T follicular helper cell (primary cell): Measurements from ENCODE around the gene RAB12.

Source experiments
- DNase-seq: peaks from one replicate; pipeline ENCODE4 v3.0.0-alpha.2; 2020; ENCODE audit warnings: low read depth

The RAB12 gene

DNA sequence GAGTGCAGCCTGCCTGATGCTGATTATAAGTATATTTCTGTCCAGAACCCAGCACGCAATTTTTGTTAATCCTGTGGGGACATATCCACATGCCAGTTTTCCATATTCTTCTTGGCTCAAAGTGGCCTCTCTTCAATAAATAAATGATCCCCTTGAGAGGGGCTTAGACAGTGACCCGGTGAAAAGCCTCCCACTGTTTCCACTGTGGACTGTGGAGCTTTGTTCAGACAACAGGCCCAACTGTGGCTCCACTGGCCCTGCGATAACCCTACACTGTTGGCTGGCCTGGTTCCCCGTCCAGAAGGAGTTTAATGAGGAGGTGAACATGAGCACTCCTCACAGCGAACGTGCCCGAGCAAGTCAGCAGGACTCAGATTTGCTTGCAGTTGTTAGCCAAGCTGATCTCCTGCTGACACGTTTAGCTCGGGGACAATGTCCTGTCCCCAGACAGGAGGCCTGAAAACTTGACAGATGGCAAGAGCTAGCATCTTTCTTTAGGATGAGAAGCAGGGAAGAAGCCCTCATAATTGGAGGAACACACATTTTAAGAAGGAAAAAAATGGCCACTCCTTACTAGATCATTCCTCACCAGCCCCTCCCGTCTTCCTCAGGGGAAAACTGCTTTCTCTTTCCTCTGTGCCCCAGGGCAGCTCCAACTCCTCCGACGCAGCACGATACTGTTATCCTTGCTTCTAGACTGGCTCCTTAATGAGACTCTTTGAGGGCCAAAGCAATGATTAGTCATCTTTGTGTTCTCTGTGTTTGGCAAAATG, 76.1 kb downstream of the RAB12 start:
- DNase-seq = no peak

GRCh38 chr18:8685914-8686216, 76.6 kb downstream of the RAB12 start:
- no peak for DNase-seq

DNA sequence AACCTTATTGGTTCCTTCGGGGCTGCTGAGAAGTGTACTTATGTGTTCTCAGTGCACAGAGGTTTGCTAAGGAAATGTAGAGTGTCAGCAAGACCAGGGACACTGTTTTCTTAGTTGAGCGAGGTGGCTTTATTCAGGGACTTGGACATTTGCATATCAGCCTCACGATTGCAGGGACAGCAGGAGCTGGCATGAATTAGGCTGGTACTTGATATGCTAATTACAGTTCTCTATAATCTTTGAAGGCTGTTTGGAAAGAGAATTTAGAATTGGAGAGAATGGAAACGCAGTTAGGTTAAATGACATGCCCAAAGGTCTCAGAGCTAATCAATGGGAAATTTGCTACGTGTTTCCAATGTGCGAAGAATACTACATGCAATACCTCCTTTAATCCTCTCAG, 77.4 kb downstream of the RAB12 start:
- DNase-seq = no peak

DNA sequence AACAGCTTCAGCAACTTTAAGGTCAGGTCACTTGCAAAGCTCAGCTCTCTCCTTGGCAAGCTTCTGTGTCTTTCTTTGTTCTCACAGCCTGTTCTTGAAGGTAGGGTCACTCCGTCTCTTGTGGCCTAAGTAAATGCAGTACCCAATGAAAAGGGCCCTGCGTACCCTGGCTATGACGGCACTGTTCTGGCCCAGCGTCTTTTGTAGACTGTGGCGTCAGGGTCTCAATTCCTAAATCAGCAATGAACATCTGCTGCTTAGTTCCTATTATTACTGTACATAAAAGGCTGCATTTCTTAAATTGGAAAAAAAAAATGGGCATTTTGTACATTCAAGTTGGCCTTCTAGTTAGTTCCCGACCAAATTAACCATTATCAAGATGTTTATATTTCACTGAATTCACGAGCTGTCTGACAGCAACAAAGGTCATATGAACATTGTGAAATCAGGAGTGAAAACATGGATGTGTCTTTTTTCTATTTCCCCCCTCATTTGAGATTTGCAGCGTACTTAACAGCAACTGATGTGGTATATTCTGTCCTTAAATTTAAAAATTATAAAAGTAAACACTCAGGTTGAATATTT, 79.1 kb downstream of the RAB12 start:
- no peak for DNase-seq

- DNase-seq = no peak
Measured at GRCh38 chr18:8688816-8689215, 79.6 kb downstream of the RAB12 start.
